HepG2 (cell line): ENCODE measurements around the gene XPNPEP2. TPM values are rescaled to one million over a fixed set of nuclear protein-coding genes. Genes with fewer than 3 reads are reported as not detected.

Experiments used
- ATAC-seq: fragments of 200-7000 bp; cut with Tn5 transposase; 3 replicates; pipeline ENCODE4 v1.9.1; 2020; ENCODE audit warnings: mild to moderate bottlenecking, moderate library complexity
- BruUV-seq: library from RNA; stranded (reverse); fragments of 400-500 nt; replicated peaks from 2 replicates; lab custom pipeline; 2021; lab: Mats Ljungman, UMichigan
- CTCF ChIA-PET: fragments of 300-600 bp; formaldehyde crosslinking; extraction: SDS; loops from one replicate; lab custom pipeline; 2021; ENCODE audit warnings: low total read pairs, inconsistent platforms, low intra/inter-chr PET ratio; lab: Yijun Ruan, JAX
- POLR2A ChIA-PET: fragments of 350-600 bp; sonication (Branson Sonifier 250); formaldehyde crosslinking; loops from one replicate; lab custom pipeline; 2020; ENCODE audit warnings: antibody characterized with exemption, inconsistent platforms; lab: Yijun Ruan, JAX
- DNase-seq: peaks from one replicate; pipeline ENCODE4 v3.0.0-alpha.2; 2015; ENCODE audit warnings: low spot score
- FAIRE-seq: peaks from 3 replicates; lab custom pipeline; 2011; peaks lifted over from hg19 to GRCh38; lab: Jason Lieb, UNC
- H2AFZ ChIP-seq: one replicate; pipeline ENCODE4 v1.6.1; 2011; ENCODE audit warnings: low read length, inconsistent platforms
- H3K27ac ChIP-seq: fragments of 300-600 bp; 3 replicates; pipeline ENCODE4 v1.8.0; 2011; ENCODE audit warnings: mixed run types, mild to moderate bottlenecking, mixed read lengths, low read length, inconsistent platforms; ENCODE audit not compliant: insufficient read depth; ENCODE audit errors: extremely low read length
- H3K27me3 ChIP-seq, 2 experiments: fragments of 200-600 bp in 1 of 2; 2 replicates in 1 of 2; 3 replicates in 1 of 2; pipeline versions ENCODE4 v1.6.0 to v1.8.0; 2011; ENCODE audit warnings: low read length in 2 of 2, mild to moderate bottlenecking in 2 of 2, moderate library complexity in 2 of 2, inconsistent platforms in 1 of 2; ENCODE audit not compliant: insufficient read depth in 2 of 2, control insufficient read depth in 1 of 2
- H3K36me3 ChIP-seq, 2 experiments: fragments of 200-600 bp in 1 of 2; replicated peaks in 1 of 2; 2 replicates in 1 of 2; 3 replicates in 1 of 2; pipeline versions ENCODE4 v1.5.1 to v1.8.0; 2011; ENCODE audit warnings: low read length in 2 of 2, inconsistent platforms in 1 of 2; ENCODE audit not compliant: insufficient read depth in 2 of 2, control insufficient read depth in 1 of 2
- H3K4me1 ChIP-seq: 2 replicates; pipeline ENCODE4 v1.5.1; 2012; ENCODE audit warnings: low read length, inconsistent platforms; ENCODE audit not compliant: insufficient read depth
- H3K4me2 ChIP-seq: 2 replicates; pipeline ENCODE4 v1.6.0; 2011; ENCODE audit warnings: low read depth, low read length, inconsistent platforms
- H3K4me3 ChIP-seq, 3 experiments: fragments of 200-600 bp in 1 of 3; sonication (generic), shearing (Covaris generic) in 1 of 3; replicated peaks in 1 of 3; 2 replicates each; pipeline ENCODE4 v1.5.1; 2011 to 2016; ENCODE audit warnings: low read length in 3 of 3, inconsistent platforms in 2 of 3, low read depth in 2 of 3, mild to moderate bottlenecking in 2 of 3, control low read depth in 1 of 3, mixed read lengths in 1 of 3; ENCODE audit not compliant: insufficient read depth in 1 of 3
- H3K79me2 ChIP-seq: one replicate; pipeline ENCODE4 v1.6.1; 2011; ENCODE audit warnings: low read length, inconsistent platforms; ENCODE audit not compliant: insufficient read depth
- H3K9ac ChIP-seq: 2 replicates; pipeline ENCODE4 v1.6.0; 2011; ENCODE audit warnings: mild to moderate bottlenecking, low read depth, low read length, inconsistent platforms; ENCODE audit not compliant: insufficient read depth
- H3K9me3 ChIP-seq: 2 replicates; pipeline ENCODE4 v1.5.1; 2012; ENCODE audit warnings: mild to moderate bottlenecking, low read length
- H4K20me1 ChIP-seq: 2 replicates; pipeline ENCODE4 v1.6.0; 2011; ENCODE audit warnings: inconsistent platforms, mild to moderate bottlenecking, low read length, moderate library complexity; ENCODE audit not compliant: insufficient read depth
- CC2D1A ChIP-seq: sonication (generic); formaldehyde crosslinking; IDR thresholded peaks from 2 replicates; pipeline ENCODE4 v1.8.1; 2023; ENCODE audit warnings: mild to moderate bottlenecking, missing genetic modification reagents
- CENPT ChIP-seq: sonication (generic); formaldehyde crosslinking; IDR thresholded peaks from 2 replicates; pipeline ENCODE4 v1.8.0; 2022; ENCODE audit warnings: low read depth, mild to moderate bottlenecking, moderate library complexity, missing genetic modification reagents
- DBP ChIP-seq: sonication (generic); formaldehyde crosslinking; IDR thresholded peaks from 2 replicates; pipeline ENCODE4 v1.4.0; 2020; ENCODE audit warnings: missing genetic modification reagents; ENCODE audit errors: not compliant biosample characterization
- EZH2 ChIP-seq: conservative IDR thresholded peaks from 2 replicates; pipeline ENCODE4 v1.6.1; 2012; ENCODE audit warnings: mild to moderate bottlenecking, low read depth, low read length, moderate library complexity
- IRF1 ChIP-seq: sonication (generic); formaldehyde crosslinking; IDR thresholded peaks from 2 replicates; pipeline ENCODE4 v1.4.0; 2020; ENCODE audit warnings: low read depth, mild to moderate bottlenecking, missing genetic modification reagents
- KDM1A ChIP-seq: IDR thresholded peaks from 2 replicates; pipeline ENCODE4 v1.6.1; 2016; ENCODE audit warnings: missing compliant biosample characterization
- KDM3A ChIP-seq: IDR thresholded peaks from 2 replicates; pipeline ENCODE4 v1.6.1; 2018; ENCODE audit warnings: low read depth, missing compliant biosample characterization
- NFYB ChIP-seq: sonication (generic); formaldehyde crosslinking; IDR thresholded peaks from 2 replicates; pipeline ENCODE4 v1.4.0; 2020; ENCODE audit warnings: missing genetic modification reagents
- RBM22 ChIP-seq: fragments of 200-400 bp; formaldehyde crosslinking; optimal IDR thresholded peaks from 2 replicates; pipeline ENCODE3; 2017; ENCODE audit warnings: mild to moderate bottlenecking, low read length, moderate library complexity
- TRIM24 ChIP-seq: sonication (generic); formaldehyde crosslinking; IDR thresholded peaks from 2 replicates; pipeline ENCODE4 v1.8.0; 2022; ENCODE audit warnings: mild to moderate bottlenecking, missing genetic modification reagents
- YEATS4 ChIP-seq: sonication (generic); formaldehyde crosslinking; IDR thresholded peaks from 2 replicates; pipeline ENCODE4 v1.4.0; 2020; ENCODE audit warnings: missing genetic modification reagents, borderline replicate concordance
- ZNF121 ChIP-seq: sonication (generic); formaldehyde crosslinking; IDR thresholded peaks from 2 replicates; pipeline ENCODE4 v1.5.0; 2020; ENCODE audit warnings: mild to moderate bottlenecking, missing genetic modification reagents
- ZNF367 ChIP-seq: sonication (generic); formaldehyde crosslinking; IDR thresholded peaks from 2 replicates; pipeline ENCODE4 v1.4.0; 2020; ENCODE audit warnings: missing genetic modification reagents, borderline replicate concordance
- ZNF383 ChIP-seq: sonication (generic); formaldehyde crosslinking; IDR thresholded peaks from 2 replicates; pipeline ENCODE4 v1.4.0; 2020; ENCODE audit warnings: missing genetic modification reagents, mild to moderate bottlenecking, borderline replicate concordance
- ZNF557 ChIP-seq: sonication (generic); formaldehyde crosslinking; IDR thresholded peaks from 2 replicates; pipeline ENCODE4 v1.4.0; 2020; ENCODE audit warnings: missing genetic modification reagents
- WGBS: methylation state at CpG from one replicate; pipeline ENCODE4 v1.1.6; 2017; ENCODE audit warnings: low lambda C conversion rate; 5-methylcytosine and 5-hydroxymethylcytosine counted together
- in situ Hi-C: cut with HindIII; loops from 2 replicates; pipeline ENCODE4 v1.10.0; 2017; ENCODE audit warnings: low pct_unique_long_range_greater_than_20kb; ENCODE audit not compliant: extremely low pct_ligation_motif_present
- intact Hi-C: fragments of 100-400 bp; cut with micrococcal nuclease; formaldehyde crosslinking; loops from one replicate; pipeline ENCODE4 v1.10.0; 2022; ENCODE audit not compliant: unreplicated experiment
- polyA plus RNA-seq, 8 experiments: library from polyadenylated mRNA; depleted of rRNA in 3 of 8; stranded (reverse) in 7 of 8; unstranded in 1 of 8; fragments of >200 nt; fragmentation: Illumina TruSeq in 4 of 8; extraction: Trizol in 4 of 8; gene quantifications; 2 replicates each; pipeline versions ENCODE4 v1.2.1 to v1.2.3, GENCODE V29; 2011 to 2016; ENCODE audit warnings: low read depth in 4 of 8, missing spikeins in 1 of 8, mixed read lengths in 1 of 8; ENCODE audit not compliant: insufficient read depth in 1 of 8
- total RNA-seq, 5 experiments: library from RNA; depleted of rRNA; stranded (reverse); fragments of >200 nt; fragmentation: Illumina TruSeq; extraction: Trizol; gene quantifications; 2 replicates each; pipeline ENCODE4 v1.2.3, GENCODE V29; 2016; ENCODE audit warnings: low read depth in 1 of 5

XPNPEP2 gene
- total and polyA plus RNA-seq, 2 of the 13 experiments (the other 11 are each of a cell fraction or from before 2014, with no cell fraction given): 1.1 to 1.8 TPM

- ATAC-seq: no peak
- WGBS: 92% methylated on average over 8 of the region's 14 CpGs
- FAIRE-seq: no peak
Measured at GRCh38 chrX:129772796-129773431, 34.1 kb downstream of the XPNPEP2 start.

More at GRCh38 chrX:129772796-129773431, 34.1 kb downstream of the XPNPEP2 start:
- Histone ChIP-seq H3K4me2 (peak overlapping the region; percentile 7; the same call in 1 of the 2 replicates), H4K20me1 (no peaks in the 10 kb centered on the region), H3K79me2 (no peaks in the 10 kb centered on the region), H3K27ac (no peak overlapping the region), H3K9ac (no peak overlapping the region), H3K36me3 (no peaks in the 10 kb centered on the region), H2AFZ (no peak overlapping the region), H3K9me3 (no peaks in the 10 kb centered on the region), H3K4me1 (peaks cover 79% of the 10 kb centered on the region), H3K4me3 (no peak overlapping the region), H3K27me3 (no peaks in the 10 kb centered on the region)
- in situ Hi-C loops: no loop called here
- BruUV-seq: no TSS peak
- CTCF ChIA-PET: no interaction called here
- POLR2A ChIA-PET: no interaction called here
- no peak for DNase-seq
- no peak for TF ChIP-seq CC2D1A (CRISPR knock-in tag)
- no peak for TF ChIP-seq CENPT
- TF ChIP-seq YEATS4 (CRISPR knock-in tag): no peak
- TF ChIP-seq KDM1A (CRISPR knock-in tag): no peak
- TF ChIP-seq DBP (CRISPR knock-in tag): no peak
- no peak for TF ChIP-seq RBM22
- TF ChIP-seq NFYB (CRISPR knock-in tag): no peak
- no peak for TF ChIP-seq ZNF367 (CRISPR knock-in tag)
- no peak for TF ChIP-seq KDM3A (CRISPR knock-in tag)
- no peak for TF ChIP-seq ZNF557
- no peak for TF ChIP-seq IRF1 (CRISPR knock-in tag)
- no peak for TF ChIP-seq TRIM24 (CRISPR knock-in tag)
- TF ChIP-seq ZNF121 (CRISPR knock-in tag): no peak
- TF ChIP-seq EZH2: no peak
- no peak for TF ChIP-seq ZNF383 (CRISPR knock-in tag)
- intact Hi-C loops: no loop called here
